Spleen (tissue), 11 donors: ENCODE measurements around the gene ANKFY1. TPM values are rescaled to one million over a fixed set of nuclear protein-coding genes. Genes with fewer than 3 reads are reported as not detected.

Experiments used
- DNase-seq: peaks from one replicate; pipeline ENCODE4 v3.0.0-alpha.2; 2020
- H3K27ac ChIP-seq, 8 donors: fragments of 200-600 bp; sonication (generic) in 7 of 8; 1 replicate in 4 of 8; 2 replicates in 4 of 8; pipeline versions ENCODE4 v1.5.0 to v1.8.0; 2016 to 2021; ENCODE audit warnings: inconsistent platforms in 4 of 8, mild to moderate bottlenecking in 4 of 8, moderate library complexity in 1 of 8
- H3K27me3 ChIP-seq, 7 donors: fragments of 200-600 bp; sonication (generic) in 6 of 7; replicated peaks in 1 of 7; 1 replicate in 4 of 7; 2 replicates in 3 of 7; pipeline versions ENCODE4 v1.5.0 to v1.8.0; 2016 to 2021; ENCODE audit warnings: inconsistent platforms in 3 of 7, mild to moderate bottlenecking in 1 of 7
- H3K36me3 ChIP-seq, 6 donors: fragments of 200-600 bp; sonication (generic) in 5 of 6; 1 replicate in 4 of 6; 2 replicates in 2 of 6; pipeline versions ENCODE4 v1.5.0 to v1.8.0; 2016 to 2021; ENCODE audit warnings: inconsistent platforms in 2 of 6
- H3K4me1 ChIP-seq, 6 donors: fragments of 200-600 bp; sonication (generic) in 5 of 6; 1 replicate in 3 of 6; 2 replicates in 3 of 6; pipeline versions ENCODE4 v1.5.0 to v1.8.0; 2016 to 2021; ENCODE audit warnings: inconsistent platforms in 3 of 6
- H3K4me3 ChIP-seq, 8 donors: fragments of 200-600 bp; sonication (generic) in 7 of 8; 1 replicate in 4 of 8; 2 replicates in 4 of 8; pipeline versions ENCODE4 v1.5.0 to v1.8.0; 2016 to 2021; ENCODE audit warnings: inconsistent platforms in 4 of 8, mild to moderate bottlenecking in 4 of 8, moderate library complexity in 2 of 8
- H3K9me3 ChIP-seq, 8 donors: fragments of 200-600 bp; sonication (generic) in 7 of 8; 1 replicate in 4 of 8; 2 replicates in 4 of 8; pipeline versions ENCODE4 v1.5.0 to v1.8.0; 2016 to 2021; ENCODE audit warnings: inconsistent platforms in 4 of 8
- POLR2A ChIP-seq, 3 donors: fragments of 450-650 bp; IDR thresholded peaks; one replicate each; pipeline ENCODE4 v1.5.1; 2017; ENCODE audit warnings: antibody characterized with exemption in 3 of 3, mild to moderate bottlenecking in 1 of 3
- POLR2AphosphoS5 ChIP-seq, 3 donors: sonication (generic); formaldehyde crosslinking; IDR thresholded peaks; one replicate each; pipeline ENCODE4 v1.5.1; 2017; ENCODE audit warnings: antibody characterized with exemption in 3 of 3
- WGBS, 5 donors: extraction: QIAGEN DNeasy Blood & Tissue Kit in 3 of 5; methylation state at CpG; one replicate each; pipeline versions ENCODE4 v1.1.5 to v1.1.7; 2013 to 2018; 5-methylcytosine and 5-hydroxymethylcytosine counted together
- intact Hi-C: fragments of 100-400 bp; cut with DNase I; formaldehyde crosslinking; loops from one replicate; pipeline ENCODE4 v1.15.0; 2023; ENCODE audit warnings: low total_unique reads
- polyA plus RNA-seq, 3 donors: library from polyadenylated mRNA; stranded (reverse); fragments of 200-250 nt; gene quantifications; one replicate each; pipeline ENCODE4 v1.2.1, GENCODE V29; 2013
- total RNA-seq, 7 donors: library from RNA; depleted of rRNA in 3 of 7; stranded (reverse); fragments of >200 nt in 3 of 7; fragmentation: NEBNext Ultra II Directional in 4 of 7; extraction: Animal tissue kit (Norgen Biotek cat#: 25700) in 4 of 7; gene quantifications; one replicate each; pipeline versions ENCODE4 v1.1.0 to v1.2.1, GENCODE V29; 2016 to 2021
- TF ChIP-seq, protein P1 (sequence below), 11 experiments: fragments of 200-600 bp in 7 of 11; fragments of 450-650 bp in 4 of 11; sonication (generic) in 4 of 11; IDR thresholded peaks in 8 of 11; conservative IDR thresholded peaks in 3 of 11; 1 replicate in 7 of 11; 2 replicates in 4 of 11; pipeline versions ENCODE4 v1.4.0 to v1.8.0; 2016 to 2021; ENCODE audit warnings: antibody characterized with exemption in 11 of 11, inconsistent platforms in 4 of 11, mild to moderate bottlenecking in 1 of 11
- donor health status: healthy with polysubstance abuse.
- donor health status: DM: no; HTN: no; CAD: no; lungs with moderate emphysema.
- donor health status: DM: no; HTN: no; CAD: no.
- donor health status: Bipolar disorder and iron deficiency.
- donor health status: healthy.
- donor health status: DM: no; HTN: no; CAD: no.
- donor health status: DM: yes; HTN: yes; CAD: no.

The ANKFY1 gene
- total and polyA plus RNA-seq, 10 donors: 6.1 to 81.5 (median 51.7) TPM

DNA sequence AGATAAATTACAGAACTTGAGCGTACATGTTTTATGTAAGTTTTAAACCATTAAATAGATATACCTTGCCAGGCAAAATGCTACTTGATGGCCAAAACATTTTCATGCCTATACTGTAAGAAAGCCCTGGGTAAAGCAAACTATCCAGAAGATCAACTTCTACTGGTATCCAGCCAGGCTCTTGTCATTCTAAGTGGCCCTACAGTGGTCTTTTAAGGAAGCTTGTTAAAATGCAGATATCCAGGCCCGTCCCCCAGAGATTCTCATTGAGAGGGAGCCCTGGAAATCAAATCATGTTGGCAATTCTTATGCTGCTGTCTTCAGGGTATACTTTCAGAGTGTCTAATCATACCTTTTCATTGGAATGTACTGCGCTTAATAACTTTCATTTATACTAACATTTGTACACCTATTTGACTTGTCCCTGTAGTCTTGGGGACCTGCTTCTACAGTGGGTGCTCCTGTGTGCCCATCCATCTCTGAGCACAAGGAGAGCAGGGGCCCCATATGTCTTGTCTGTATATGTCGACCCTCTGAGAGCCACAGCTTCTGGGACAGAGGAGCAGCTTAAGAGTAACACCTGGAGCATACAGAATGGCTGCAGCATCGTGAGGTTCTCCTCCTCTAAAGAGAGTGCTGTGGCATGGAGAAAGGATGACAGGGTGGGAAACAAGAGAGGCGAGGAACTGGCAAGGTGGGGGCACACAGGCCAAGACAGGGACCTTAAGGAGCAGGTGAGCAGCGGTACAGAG lies 43.6 kb upstream of the ANKFY1 start:
- Histone ChIP-seq H3K4me1 (peaks cover 8 to 57% (median 41%) of the 10 kb centered on the region in 6 donors), H3K4me3 (no peak overlapping the region), H3K9me3 (no peaks in the 10 kb centered on the region), H3K36me3 (peaks cover 0 to 48% (median 16%) of the 10 kb centered on the region in 6 donors), H3K27me3 (no peaks in the 10 kb centered on the region), H3K27ac (no peak overlapping the region)
- TF ChIP-seq POLR2AphosphoS5 (IDR thresholded peaks at IDR 0.05) (no peak), POLR2A (IDR thresholded peaks at IDR 0.05) (no peak)
- TF ChIP-seq, protein P1, sequence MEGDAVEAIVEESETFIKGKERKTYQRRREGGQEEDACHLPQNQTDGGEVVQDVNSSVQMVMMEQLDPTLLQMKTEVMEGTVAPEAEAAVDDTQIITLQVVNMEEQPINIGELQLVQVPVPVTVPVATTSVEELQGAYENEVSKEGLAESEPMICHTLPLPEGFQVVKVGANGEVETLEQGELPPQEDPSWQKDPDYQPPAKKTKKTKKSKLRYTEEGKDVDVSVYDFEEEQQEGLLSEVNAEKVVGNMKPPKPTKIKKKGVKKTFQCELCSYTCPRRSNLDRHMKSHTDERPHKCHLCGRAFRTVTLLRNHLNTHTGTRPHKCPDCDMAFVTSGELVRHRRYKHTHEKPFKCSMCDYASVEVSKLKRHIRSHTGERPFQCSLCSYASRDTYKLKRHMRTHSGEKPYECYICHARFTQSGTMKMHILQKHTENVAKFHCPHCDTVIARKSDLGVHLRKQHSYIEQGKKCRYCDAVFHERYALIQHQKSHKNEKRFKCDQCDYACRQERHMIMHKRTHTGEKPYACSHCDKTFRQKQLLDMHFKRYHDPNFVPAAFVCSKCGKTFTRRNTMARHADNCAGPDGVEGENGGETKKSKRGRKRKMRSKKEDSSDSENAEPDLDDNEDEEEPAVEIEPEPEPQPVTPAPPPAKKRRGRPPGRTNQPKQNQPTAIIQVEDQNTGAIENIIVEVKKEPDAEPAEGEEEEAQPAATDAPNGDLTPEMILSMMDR (IDR thresholded peaks at IDR 0.05 in 8 of 11, conservative IDR thresholded peaks at IDR 0.05 in 3 of 11): no peak
- DNase-seq: no peak
- 89 to 98% (median 94%) methylated on average over 7 of the region's 7 CpGs for WGBS, 5 donors
- intact Hi-C loops: no loop called here

DNA sequence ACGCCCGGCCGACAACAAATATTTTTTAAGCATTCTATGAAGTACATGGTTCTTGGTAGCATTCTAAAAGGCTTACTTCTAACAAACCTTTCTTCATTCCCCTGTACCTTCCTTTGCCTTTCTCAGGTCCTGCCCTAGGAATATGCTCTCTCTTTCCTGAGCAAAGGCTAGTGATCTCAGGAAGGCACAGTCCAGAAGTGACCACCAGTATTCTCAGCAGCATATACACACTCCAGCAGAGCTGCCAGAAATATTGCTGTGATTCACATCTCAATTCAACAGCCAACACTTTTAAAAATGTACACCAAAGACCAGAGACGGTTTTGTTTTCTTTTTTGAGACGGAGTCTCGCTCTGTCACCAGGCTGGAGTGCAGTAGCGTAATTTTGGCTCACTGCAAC lies 41.4 kb upstream of the ANKFY1 start:
- TF ChIP-seq POLR2AphosphoS5 (IDR thresholded peaks at IDR 0.05) (no peak), POLR2A (IDR thresholded peaks at IDR 0.05) (no peak)
- TF ChIP-seq, protein P1 (IDR thresholded peaks at IDR 0.05 in 8 of 11, conservative IDR thresholded peaks at IDR 0.05 in 3 of 11): no peak
- H3K9me3 ChIP-seq: no peaks in the 10 kb centered on the region
- no peak overlapping the region for H3K4me3 ChIP-seq
- no peak for DNase-seq
- H3K4me1 ChIP-seq: peaks cover 3 to 37% (median 28%) of the 10 kb centered on the region in 6 donors
- no peaks in the 10 kb centered on the region for H3K27me3 ChIP-seq
- H3K27ac ChIP-seq: no peak overlapping the region
- intact Hi-C loops: no loop called here
- H3K36me3 ChIP-seq: peaks cover 0 to 66% (median 26%) of the 10 kb centered on the region in 6 donors
- WGBS, 5 donors: 94 to 96% (median 96%) methylated on average over 7 of the region's 7 CpGs

DNA sequence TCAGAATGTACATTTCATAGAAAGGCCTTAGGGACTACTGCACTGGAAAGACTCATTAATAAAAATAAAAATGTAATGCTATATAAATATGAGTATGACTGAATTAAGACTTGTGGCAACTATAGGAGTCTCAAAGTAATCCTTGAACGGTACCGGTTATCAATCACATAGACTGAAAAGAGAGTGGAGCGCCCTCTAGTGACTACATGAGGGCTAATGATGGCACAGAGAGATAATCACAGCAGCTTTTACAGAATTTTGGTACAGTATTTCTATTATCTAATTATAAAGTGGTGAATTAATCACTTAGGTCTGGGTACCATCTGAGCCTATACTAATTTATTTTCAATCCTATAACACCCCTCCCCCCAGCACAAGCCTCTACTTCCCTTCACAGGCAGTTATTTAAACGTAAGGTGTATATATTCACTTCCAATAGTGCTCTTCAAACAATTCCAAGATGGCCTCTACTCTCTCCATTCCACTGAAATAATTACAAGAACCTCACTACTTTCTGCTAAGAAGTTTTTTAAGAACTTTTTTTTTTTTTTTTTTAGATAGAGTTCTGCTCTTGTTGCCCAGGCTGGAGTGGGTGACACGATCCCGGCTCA lies 40.7 kb upstream of the ANKFY1 start:
- 45 to 49% (median 49%) methylated on average over 6 of the region's 6 CpGs for whole genome bisulfite sequencing, 5 donors
- no peaks in the 10 kb centered on the region for H3K9me3 ChIP-seq
- H3K27ac ChIP-seq: no peak overlapping the region
- TF ChIP-seq POLR2A (IDR thresholded peaks at IDR 0.05) (no peak), POLR2AphosphoS5 (IDR thresholded peaks at IDR 0.05) (no peak)
- TF ChIP-seq, protein P1 (IDR thresholded peaks at IDR 0.05 in 8 of 11, conservative IDR thresholded peaks at IDR 0.05 in 3 of 11): peak in 10 of 11 experiments; percentile 7 to 82 (median 66)
- intact Hi-C loops: no loop called here
- no peaks in the 10 kb centered on the region for H3K27me3 ChIP-seq
- DNase-seq: no peak
- H3K36me3 ChIP-seq: peaks cover 0 to 66% (median 26%) of the 10 kb centered on the region in 6 donors
- H3K4me1 ChIP-seq: peaks cover 0 to 30% (median 21%) of the 10 kb centered on the region in 6 donors
- no peak overlapping the region for H3K4me3 ChIP-seq

DNA sequence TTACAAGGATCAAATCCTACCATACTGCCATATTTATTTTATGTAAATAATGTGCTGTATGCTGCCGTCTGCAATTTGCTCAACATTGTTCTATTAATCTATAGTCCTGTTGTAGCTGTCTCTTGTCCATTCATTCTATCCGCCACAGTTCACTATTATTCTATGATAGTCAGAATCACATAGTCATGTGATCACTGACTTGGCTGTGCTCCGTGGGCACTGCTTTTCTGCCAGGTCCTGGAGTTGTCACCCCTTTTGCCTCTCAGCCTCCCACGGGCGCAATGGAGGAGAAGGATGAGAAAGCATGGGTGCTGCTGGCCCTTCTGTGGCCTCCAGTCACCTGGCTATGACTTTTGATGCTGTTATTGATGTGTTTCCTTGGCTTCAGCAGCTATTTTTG lies 37.3 kb upstream of the ANKFY1 start:
- H3K27ac ChIP-seq: no peak overlapping the region
- no peaks in the 10 kb centered on the region for H3K27me3 ChIP-seq
- TF ChIP-seq, protein P1 (IDR thresholded peaks at IDR 0.05 in 8 of 11, conservative IDR thresholded peaks at IDR 0.05 in 3 of 11): no peak
- TF ChIP-seq POLR2A (IDR thresholded peaks at IDR 0.05): no peak
- no peak for TF ChIP-seq POLR2AphosphoS5 (IDR thresholded peaks at IDR 0.05)
- no peaks in the 10 kb centered on the region for H3K9me3 ChIP-seq
- 90 to 99% (median 93%) methylated on average over 5 of the region's 5 CpGs for WGBS, 5 donors
- DNase-seq: no peak
- H3K4me3 ChIP-seq: no peak overlapping the region
- intact Hi-C loops: no loop called here
- H3K36me3 ChIP-seq: peaks cover 0 to 58% (median 20%) of the 10 kb centered on the region in 6 donors
- H3K4me1 ChIP-seq: peaks cover 0 to 31% (median 12%) of the 10 kb centered on the region in 6 donors
